Activated CD4-positive, alpha-beta T cell treated with anti-CD3 and anti-CD28 coated beads for 36 hours (primary cell): ENCODE data around the gene CEND1. TPM values are rescaled to one million over a fixed set of nuclear protein-coding genes. Genes with fewer than 3 reads are reported as not detected.

ENCODE experiments used
- ATAC-seq: fragments of 200-7000 bp; cut with Tn5 transposase; one replicate; pipeline ENCODE4 v1.10.0; 2021; ENCODE audit warnings: mild to moderate bottlenecking, moderate library complexity
- CTCF ChIA-PET: fragments of 350-600 bp; sonication (Branson Sonifier 250); formaldehyde crosslinking; loops from one replicate; lab custom pipeline; 2021; ENCODE audit warnings: antibody characterized with exemption; lab: Charles Lee
- POLR2A ChIA-PET: fragments of 350-600 bp; sonication (Branson Sonifier 250); formaldehyde crosslinking; loops from one replicate; lab custom pipeline; 2021; ENCODE audit warnings: antibody characterized with exemption, inconsistent platforms; lab: Charles Lee
- DNase-seq: peaks from one replicate; pipeline ENCODE4 v3.0.0-alpha.2; 2020
- H3K27ac Mint-ChIP-seq: one replicate; pipeline ENCODE4 v1.8.0; 2021; ENCODE audit warnings: mixed read lengths
- H3K27me3 Mint-ChIP-seq: one replicate; pipeline ENCODE4 v1.8.0; 2021; ENCODE audit warnings: mixed read lengths
- H3K36me3 Mint-ChIP-seq: one replicate; pipeline ENCODE4 v1.8.0; 2021; ENCODE audit warnings: low read depth, mixed read lengths
- H3K4me1 Mint-ChIP-seq: one replicate; pipeline ENCODE4 v1.8.0; 2021; ENCODE audit warnings: mixed read lengths
- H3K4me3 Mint-ChIP-seq: one replicate; pipeline ENCODE4 v1.8.0; 2021; ENCODE audit warnings: mild to moderate bottlenecking, moderate library complexity, mixed read lengths
- H3K9me3 Mint-ChIP-seq: one replicate; pipeline ENCODE4 v1.8.0; 2021; ENCODE audit warnings: low read depth, mixed read lengths
- intact Hi-C, 2 experiments: fragments of 100-400 bp; cut with DNase I in 1 of 2; cut with micrococcal nuclease in 1 of 2; formaldehyde crosslinking; loops; one replicate each; pipeline versions ENCODE4 v1.14.2 to v1.15.1; 2022 to 2024; cut with DNase I, micrococcal nuclease
- total RNA-seq, 2 experiments: library from RNA; stranded (reverse); gene quantifications; one replicate each; pipeline ENCODE4 v1.2.3, GENCODE V29; 2021

CEND1 gene
- total RNA-seq, 2 experiments from 2014 or later, result 0.50 to 1.1 TPM

DNA sequence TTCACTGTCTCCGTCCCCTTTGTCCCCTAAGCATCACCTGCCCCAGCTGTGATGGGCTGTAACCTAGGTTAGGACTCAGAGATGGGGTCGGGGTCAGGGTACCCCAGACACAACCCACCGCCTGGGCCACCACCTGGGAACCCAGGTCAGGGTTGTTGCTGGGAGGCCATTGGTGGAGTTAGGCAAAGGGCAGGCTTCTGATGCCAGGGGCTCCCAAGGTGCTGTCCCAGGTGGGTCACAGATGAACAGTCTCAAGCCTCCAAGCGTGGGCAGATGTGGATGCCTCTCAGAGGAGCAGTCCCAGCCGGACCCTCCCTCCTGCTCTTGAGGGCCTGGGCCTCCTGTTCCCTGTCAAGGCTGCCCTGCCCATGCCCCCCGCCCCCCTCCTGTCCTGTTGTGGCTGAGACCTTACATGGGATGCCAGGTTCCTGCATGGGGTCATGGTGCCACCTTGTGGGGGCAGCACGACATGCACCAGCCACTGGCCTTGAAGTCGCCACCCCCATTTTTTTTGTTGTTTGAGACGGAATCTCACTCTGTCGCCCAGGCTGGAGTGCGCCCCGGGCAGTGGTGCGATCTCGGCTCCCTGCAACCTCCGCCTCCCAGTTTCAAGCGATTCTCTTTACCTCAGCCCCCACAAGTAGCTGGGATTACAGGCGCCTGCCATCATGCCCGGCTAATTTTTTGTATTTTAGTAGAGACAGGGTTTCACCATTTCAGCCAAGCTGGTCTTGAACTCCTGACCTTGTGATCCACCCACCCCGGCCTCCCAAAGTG is 24.7 kb downstream of the CEND1 start:
- ChIA-PET CTCF (interaction anchor here (0.7 to 1.3 kb wide), 4 partner anchors 9 to 133 kb away, joined by 3 read pairs; partner anchors contain the start of gene TMEM80), POLR2A (no interaction called here)
- ATAC-seq (peak; percentile 66), DNase-seq (peak; percentile 77)
- H3K4me3 Mint-ChIP-seq, result no peak overlapping the region
- no peaks in the 10 kb centered on the region for H3K9me3 Mint-ChIP-seq
- H3K27ac Mint-ChIP-seq, result no peak overlapping the region
- peaks cover 31% of the 10 kb centered on the region for H3K36me3 Mint-ChIP-seq
- intact Hi-C loops, result no loop called here
- no peaks in the 10 kb centered on the region for H3K27me3 Mint-ChIP-seq
- peaks cover 12% of the 10 kb centered on the region for H3K4me1 Mint-ChIP-seq

DNA sequence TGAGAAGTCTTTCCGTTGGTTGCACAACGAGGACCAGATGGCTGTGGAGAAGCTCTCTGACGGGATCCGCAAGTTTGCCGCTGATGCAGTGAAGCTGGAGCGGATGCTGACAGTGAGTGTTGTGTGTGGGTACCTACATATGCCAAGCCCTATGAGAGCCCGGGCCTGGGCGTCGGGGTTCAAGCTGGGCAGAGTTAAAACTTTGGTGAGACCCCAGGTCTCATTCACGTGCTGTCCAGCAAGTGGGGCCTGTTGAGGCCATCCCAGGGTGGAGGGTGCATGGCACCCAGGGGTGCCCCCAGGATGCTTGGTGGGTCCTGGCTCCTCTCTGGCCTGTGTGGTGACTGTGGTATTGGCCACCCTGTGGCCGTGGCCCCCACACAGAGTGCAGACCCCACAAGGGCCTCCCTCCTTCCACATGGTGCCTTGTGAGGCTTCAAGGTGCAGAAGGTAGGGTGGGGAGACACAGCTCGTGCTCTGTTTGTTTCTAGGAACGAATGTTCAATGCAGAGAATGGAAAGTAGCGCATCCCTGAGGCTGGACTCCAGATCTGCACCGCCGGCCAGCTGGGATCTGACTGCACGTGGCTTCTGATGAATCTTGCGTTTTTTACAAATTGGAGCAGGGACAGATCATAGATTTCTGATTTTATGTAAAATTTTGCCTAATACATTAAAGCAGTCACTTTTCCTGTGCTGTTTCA is 25.4 kb downstream of the CEND1 start:
- Mint-ChIP-seq H3K27me3 (no peaks in the 10 kb centered on the region), H3K4me3 (no peak overlapping the region), H3K9me3 (no peaks in the 10 kb centered on the region), H3K36me3 (peaks cover 35% of the 10 kb centered on the region), H3K27ac (no peak overlapping the region), H3K4me1 (peaks cover 17% of the 10 kb centered on the region)
- POLR2A ChIA-PET, result no interaction called here
- intact Hi-C loops, result no loop called here
- no peak for DNase-seq
- ATAC-seq, result no peak
- CTCF ChIA-PET, result interaction anchor here (0.6 to 1.3 kb wide), 5 partner anchors 12 to 286 kb away, joined by 3 to 4 read pairs (median 3); no protein-coding TSS in a partner anchor

DNA sequence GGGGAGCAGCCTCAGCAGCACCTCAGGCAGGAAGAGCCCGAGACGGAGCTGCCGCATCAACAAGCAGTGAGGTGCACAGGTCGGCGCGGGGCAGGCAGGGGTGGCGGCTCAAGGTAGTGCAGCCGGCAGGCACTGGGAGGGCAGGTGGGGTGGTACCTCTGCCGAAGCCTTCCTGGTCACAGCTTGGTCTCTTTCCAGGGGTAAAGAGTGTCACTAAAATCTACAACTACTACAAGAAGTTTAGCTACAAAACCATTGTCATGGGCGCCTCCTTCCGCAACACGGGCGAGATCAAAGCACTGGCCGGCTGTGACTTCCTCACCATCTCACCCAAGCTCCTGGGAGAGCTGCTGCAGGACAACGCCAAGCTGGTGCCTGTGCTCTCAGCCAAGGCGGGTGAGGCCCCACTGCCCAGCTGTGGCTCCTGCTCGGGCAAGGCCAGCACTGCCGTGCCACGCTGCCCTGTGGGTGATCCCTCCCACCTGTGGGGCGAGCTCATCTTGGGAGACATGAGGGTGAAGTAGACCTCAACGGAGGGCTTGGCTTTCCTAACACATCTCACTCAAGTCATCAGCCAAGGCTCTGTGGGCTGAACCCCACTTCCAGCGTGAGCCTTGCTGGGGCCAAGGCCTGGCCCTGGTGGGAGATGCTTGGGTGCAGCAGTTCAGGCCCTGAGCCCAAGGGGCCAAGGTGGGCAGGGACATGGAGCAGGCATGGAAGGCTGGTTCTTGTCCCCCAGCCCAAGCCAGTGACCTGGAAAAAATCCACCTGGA is 26.2 kb downstream of the CEND1 start:
- no peak for DNase-seq
- peaks cover 17% of the 10 kb centered on the region for H3K4me1 Mint-ChIP-seq
- ChIA-PET POLR2A (interaction anchor here (0.6 kb wide), 1 partner anchor 63 kb away, joined by 5 read pairs; no protein-coding TSS in a partner anchor), CTCF (interaction anchor here (0.6 to 1.3 kb wide), 6 partner anchors 12 to 286 kb away, joined by 3 to 4 read pairs (median 4); no protein-coding TSS in a partner anchor)
- intact Hi-C loops, result no loop called here
- no peaks in the 10 kb centered on the region for H3K27me3 Mint-ChIP-seq
- no peak overlapping the region for H3K27ac Mint-ChIP-seq
- ATAC-seq, result no peak
- H3K36me3 Mint-ChIP-seq, result peaks cover 38% of the 10 kb centered on the region
- H3K4me3 Mint-ChIP-seq, result no peak overlapping the region
- H3K9me3 Mint-ChIP-seq, result no peaks in the 10 kb centered on the region

DNA sequence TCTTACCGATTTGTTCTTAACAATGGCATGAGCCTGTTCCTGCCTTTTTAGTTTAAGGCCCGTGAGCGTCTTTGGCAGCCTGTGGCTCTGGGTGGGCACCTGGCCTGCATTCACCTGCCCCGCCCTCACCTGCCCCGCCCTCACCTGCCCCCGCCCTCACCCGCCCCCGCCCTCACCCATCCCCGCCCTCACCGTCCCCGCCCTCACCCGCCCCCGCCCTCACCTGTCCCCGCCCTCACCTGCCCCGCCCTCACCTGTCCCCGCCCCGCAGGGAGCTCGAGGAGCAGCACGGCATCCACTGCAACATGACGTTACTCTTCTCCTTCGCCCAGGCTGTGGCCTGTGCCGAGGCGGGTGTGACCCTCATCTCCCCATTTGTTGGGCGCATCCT is 26.8 kb downstream of the CEND1 start:
- intact Hi-C loops, result no loop called here
- DNase-seq (no peak), ATAC-seq (no peak)
- Mint-ChIP-seq H3K27ac (no peak overlapping the region), H3K27me3 (no peaks in the 10 kb centered on the region), H3K4me1 (peaks cover 17% of the 10 kb centered on the region), H3K36me3 (peaks cover 40% of the 10 kb centered on the region), H3K9me3 (no peaks in the 10 kb centered on the region), H3K4me3 (no peak overlapping the region)
- ChIA-PET POLR2A (no interaction called here), CTCF (interaction anchor here (0.5 to 1.3 kb wide), 2 partner anchors 14 to 98 kb away, joined by 4 read pairs; no protein-coding TSS in a partner anchor)

DNA sequence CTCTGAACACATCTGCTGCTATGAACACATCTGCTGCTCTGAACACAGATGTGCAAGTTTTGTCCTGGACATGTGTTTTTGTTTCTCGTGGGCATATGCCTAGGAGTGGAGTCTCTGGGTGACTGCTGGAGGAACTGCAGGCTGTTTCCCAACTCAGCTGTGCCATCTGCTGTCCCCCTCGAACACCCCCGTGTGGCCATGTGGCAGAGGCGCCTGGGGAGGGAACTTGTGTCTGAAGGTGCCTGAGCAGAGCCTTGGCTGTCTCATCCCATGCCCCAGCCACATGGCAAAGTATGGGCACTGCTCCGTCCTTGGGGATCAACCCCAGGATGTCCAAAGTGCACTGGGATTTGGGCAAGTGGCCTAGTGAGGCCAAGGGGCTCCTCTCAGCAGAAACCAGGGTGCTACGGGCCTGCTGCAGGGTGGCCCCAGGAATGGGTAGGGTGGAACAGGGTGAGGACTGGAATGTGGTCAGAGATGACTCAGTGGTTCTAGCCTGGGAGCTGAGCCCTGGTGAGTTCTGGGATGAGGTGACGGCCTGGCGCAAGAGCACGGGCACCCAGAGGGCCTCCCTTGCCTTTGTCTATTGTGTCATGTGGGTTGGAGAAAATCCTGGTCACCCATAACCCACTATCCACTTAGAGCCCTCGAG is 27.3 kb downstream of the CEND1 start:
- ATAC-seq (peak; percentile 28), DNase-seq (peak; percentile 48)
- ChIA-PET CTCF (interaction anchor here (0.5 kb wide), 1 partner anchor 97 kb away, joined by 4 read pairs; no protein-coding TSS in a partner anchor), POLR2A (no interaction called here)
- Mint-ChIP-seq H3K27ac (no peak overlapping the region), H3K36me3 (peaks cover 40% of the 10 kb centered on the region), H3K27me3 (no peaks in the 10 kb centered on the region), H3K4me3 (no peak overlapping the region), H3K9me3 (no peaks in the 10 kb centered on the region), H3K4me1 (peaks cover 17% of the 10 kb centered on the region)
- intact Hi-C loops, result no loop called here

DNA sequence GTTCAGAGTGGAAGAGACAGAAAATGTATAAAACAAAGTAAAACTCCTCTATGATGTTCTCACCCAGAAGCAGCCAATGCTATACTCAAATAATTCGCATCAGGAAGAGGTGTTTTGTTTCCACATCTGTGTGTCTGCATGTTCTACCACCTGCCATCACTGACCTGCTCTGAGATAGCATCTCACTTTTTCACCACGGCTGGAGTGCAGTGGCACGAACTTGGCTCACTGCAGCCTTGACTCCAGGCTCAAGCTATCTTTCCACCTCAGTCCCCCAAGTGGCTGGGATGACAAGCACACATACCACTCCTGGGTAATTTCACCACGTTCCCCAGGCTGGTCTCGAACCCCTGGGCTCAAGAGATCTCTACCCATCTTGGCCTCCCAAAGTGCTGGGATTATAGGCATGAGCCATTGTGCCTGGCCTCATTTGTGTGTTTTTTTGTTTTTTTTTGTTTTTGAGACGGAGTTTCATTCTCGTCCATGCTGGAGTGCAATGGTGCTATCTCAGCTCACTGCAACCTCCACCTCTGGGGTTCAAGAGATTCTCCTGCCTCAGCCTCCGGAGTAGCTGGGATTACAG is 28.3 kb downstream of the CEND1 start:
- CTCF ChIA-PET, result interaction anchor here (0.6 kb wide), 1 partner anchor 195 kb away, joined by 3 read pairs; no protein-coding TSS in a partner anchor
- Mint-ChIP-seq H3K4me3 (no peak overlapping the region), H3K4me1 (peaks cover 11% of the 10 kb centered on the region), H3K27me3 (no peaks in the 10 kb centered on the region), H3K27ac (no peak overlapping the region), H3K9me3 (no peaks in the 10 kb centered on the region), H3K36me3 (peaks cover 43% of the 10 kb centered on the region)
- intact Hi-C loops, result no loop called here
- ATAC-seq, result no peak
- POLR2A ChIA-PET, result interaction anchor here (0.5 kb wide), 1 partner anchor 16 kb away, joined by 4 read pairs; no protein-coding TSS in a partner anchor
- DNase-seq, result no peak

DNA sequence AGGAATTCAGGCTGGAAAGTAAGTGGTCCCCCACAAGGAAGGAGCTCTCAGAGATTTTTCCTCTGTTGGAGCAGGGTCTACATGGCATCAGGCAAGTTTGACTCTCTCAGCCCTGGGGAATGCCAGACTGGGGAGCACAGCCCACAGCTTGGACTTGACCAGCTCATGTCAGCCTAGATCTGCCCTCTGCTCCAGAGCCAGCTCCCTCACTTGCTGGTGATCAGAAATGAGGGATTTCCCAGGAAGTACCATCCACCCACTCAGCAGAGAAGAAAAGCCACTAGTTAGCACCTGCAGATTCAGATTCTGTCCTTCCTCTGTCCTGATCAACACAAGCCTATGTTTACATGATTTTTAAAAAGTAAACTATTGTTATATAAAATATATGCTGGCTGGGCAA is 29.7 kb downstream of the CEND1 start:
- Mint-ChIP-seq H3K9me3 (no peaks in the 10 kb centered on the region), H3K27me3 (no peaks in the 10 kb centered on the region), H3K36me3 (peaks cover 43% of the 10 kb centered on the region), H3K27ac (no peak overlapping the region), H3K4me3 (no peak overlapping the region), H3K4me1 (peaks cover 7% of the 10 kb centered on the region)
- DNase-seq (no peak), ATAC-seq (no peak)
- intact Hi-C loops, result no loop called here
- POLR2A ChIA-PET, result interaction anchor here (0.6 kb wide), 2 partner anchors 17 to 44 kb away, joined by 3 to 4 read pairs; no protein-coding TSS in a partner anchor
- CTCF ChIA-PET, result interaction anchor here (1.0 to 2.0 kb wide), 2 partner anchors 23 to 33 kb away, joined by 3 to 6 read pairs; no protein-coding TSS in a partner anchor

DNA sequence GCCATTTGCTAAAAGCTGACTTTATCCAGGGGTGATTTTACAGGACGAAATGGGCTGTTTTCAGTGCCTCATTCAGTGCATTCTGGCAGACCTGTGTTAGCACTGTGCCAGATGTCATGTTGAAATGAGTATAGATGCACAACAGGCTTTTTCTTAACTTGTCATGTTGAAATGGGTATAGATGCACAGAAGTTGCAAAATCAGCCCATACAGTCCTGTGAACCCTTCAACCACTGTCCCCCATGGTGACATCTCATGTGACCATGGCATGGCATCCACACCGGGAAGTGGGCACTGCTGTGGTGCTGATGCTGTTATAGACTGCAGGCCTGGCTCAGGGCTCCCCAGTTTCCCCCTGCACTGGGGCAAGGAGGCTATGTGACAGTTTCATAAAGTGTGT is 40.2 kb downstream of the CEND1 start:
- H3K27me3 Mint-ChIP-seq, result no peaks in the 10 kb centered on the region
- peak overlapping the region; percentile 26 for H3K27ac Mint-ChIP-seq
- H3K9me3 Mint-ChIP-seq, result no peaks in the 10 kb centered on the region
- ChIA-PET POLR2A (no interaction called here), CTCF (interaction anchor here (0.6 to 1.1 kb wide), 2 partner anchors 22 to 121 kb away, joined by 3 read pairs; no protein-coding TSS in a partner anchor)
- intact Hi-C loops, result no loop called here
- H3K36me3 Mint-ChIP-seq, result peaks cover 11% of the 10 kb centered on the region
- no peak for ATAC-seq
- DNase-seq, result no peak
- peaks cover 20% of the 10 kb centered on the region for H3K4me1 Mint-ChIP-seq
- peak overlapping the region; percentile 41 for H3K4me3 Mint-ChIP-seq

DNA sequence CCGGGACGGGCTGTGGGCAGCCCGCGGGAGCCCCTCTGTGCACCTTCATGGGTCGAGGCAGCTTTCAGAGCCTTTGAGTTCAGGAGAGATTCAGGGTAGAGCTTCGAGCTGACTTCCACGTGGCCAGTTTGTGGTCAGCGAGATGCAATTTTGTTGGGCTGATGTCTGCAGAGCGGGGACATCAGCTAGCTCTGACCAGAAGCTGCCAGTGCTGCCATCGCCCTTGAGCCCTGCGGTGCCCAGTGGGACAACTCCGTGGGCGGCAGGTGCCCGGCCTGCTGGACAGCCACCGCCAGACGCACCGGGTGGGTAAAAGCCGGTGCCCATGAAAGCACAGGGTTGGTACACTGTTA is 41.9 kb downstream of the CEND1 start:
- ChIA-PET POLR2A (no interaction called here), CTCF (interaction anchor here (0.7 to 3.3 kb wide), 7 partner anchors 11 to 188 kb away, joined by 3 to 15 read pairs (median 3); partner anchors contain the start of genes GATD1, LMNTD2 and RASSF7)
- Mint-ChIP-seq H3K27ac (peak overlapping the region; percentile 72), H3K9me3 (no peaks in the 10 kb centered on the region), H3K4me1 (peaks cover 20% of the 10 kb centered on the region), H3K4me3 (peak overlapping the region; percentile 82), H3K36me3 (peaks cover 11% of the 10 kb centered on the region), H3K27me3 (no peaks in the 10 kb centered on the region)
- intact Hi-C loops, result no loop called here
- peak; percentile 4 for ATAC-seq
- DNase-seq, result no peak
